ENCODE data around the gene GGCT. TPM values are rescaled to one million over a fixed set of nuclear protein-coding genes. Genes with fewer than 3 reads are reported as not detected.

Gene GGCT
- total RNA-seq, 2 experiments from 2014 or later = 78.6 to 78.7 TPM

- peaks cover 41% of the 10 kb centered on the region for H3K36me3 Mint-ChIP-seq (ENCODE audit: low read depth)
- peak overlapping the region; percentile 80 for H3K4me3 Mint-ChIP-seq
- no peaks in the 10 kb centered on the region for H3K27me3 Mint-ChIP-seq
- no peaks in the 10 kb centered on the region for H3K9me3 Mint-ChIP-seq
- intact Hi-C loops (cut with micrococcal nuclease) = loop anchor here (10.0 kb wide), 1 partner anchor 228 kb away; no protein-coding TSS in a partner anchor
- DNase-seq = no peak
- ChIA-PET CTCF (interaction anchor here (1.2 kb wide), 1 partner anchor 62 kb away, joined by 4 read pairs; no protein-coding TSS in a partner anchor), POLR2A (no interaction called here)
- TF ChIP-seq CTCF (IDR thresholded peaks at IDR 0.05) = no peak
- H3K27ac Mint-ChIP-seq = no peak overlapping the region
- H3K4me1 Mint-ChIP-seq (ENCODE audit: low read depth) = peaks cover 46% of the 10 kb centered on the region
- no peak for ATAC-seq
These were observed 2.0 kb downstream of the GGCT start for GRCh38 chr7:30502470-30503251.

- no peak for DNase-seq
- ATAC-seq = no peak
- ChIA-PET CTCF (interaction anchor here (1.1 kb wide), 1 partner anchor 62 kb away, joined by 3 read pairs; no protein-coding TSS in a partner anchor), POLR2A (no interaction called here)
- Mint-ChIP-seq H3K36me3 (ENCODE audit: low read depth) (peaks cover 53% of the 10 kb centered on the region), H3K27ac (no peak overlapping the region), H3K4me3 (no peak overlapping the region), H3K4me1 (ENCODE audit: low read depth) (peaks cover 46% of the 10 kb centered on the region), H3K9me3 (no peaks in the 10 kb centered on the region), H3K27me3 (no peaks in the 10 kb centered on the region)
- no peak for TF ChIP-seq CTCF (IDR thresholded peaks at IDR 0.05)
- intact Hi-C loops (cut with micrococcal nuclease) = loop anchor here (10.0 kb wide), 1 partner anchor 226 kb away; no protein-coding TSS in a partner anchor
These were observed 3.4 kb downstream of the GGCT start for GRCh38 chr7:30501264-30501663.

GRCh38 chr7:30493228-30493627, 11.4 kb downstream of the GGCT start:
- Mint-ChIP-seq H3K4me1 (ENCODE audit: low read depth) (no peaks in the 10 kb centered on the region), H3K27me3 (no peaks in the 10 kb centered on the region), H3K27ac (no peak overlapping the region), H3K4me3 (no peak overlapping the region), H3K9me3 (peaks cover 15% of the 10 kb centered on the region), H3K36me3 (ENCODE audit: low read depth) (peaks cover 27% of the 10 kb centered on the region)
- intact Hi-C loops (cut with micrococcal nuclease) = no loop called here
- POLR2A ChIA-PET = no interaction called here
- no peak for TF ChIP-seq CTCF (IDR thresholded peaks at IDR 0.05)
- ATAC-seq (no peak), DNase-seq (no peak)
- CTCF ChIA-PET = no interaction called here

GRCh38 chr7:30491417-30491816, 13.2 kb downstream of the GGCT start:
- no peak for TF ChIP-seq CTCF (IDR thresholded peaks at IDR 0.05)
- DNase-seq (no peak), ATAC-seq (no peak)
- H3K27ac Mint-ChIP-seq = no peak overlapping the region
- H3K36me3 Mint-ChIP-seq (ENCODE audit: low read depth) = peaks cover 15% of the 10 kb centered on the region
- no peak overlapping the region for H3K4me3 Mint-ChIP-seq
- ChIA-PET CTCF (no interaction called here), POLR2A (interaction anchor here (1.4 kb wide), 1 partner anchor 13 kb away, joined by 3 read pairs; the partner anchor contains the start of gene NOD1)
- no peaks in the 10 kb centered on the region for H3K27me3 Mint-ChIP-seq
- intact Hi-C loops (cut with micrococcal nuclease) = no loop called here
- peaks cover 15% of the 10 kb centered on the region for H3K9me3 Mint-ChIP-seq
- H3K4me1 Mint-ChIP-seq (ENCODE audit: low read depth) = no peaks in the 10 kb centered on the region

GRCh38 chr7:30487371-30487770, 17.3 kb downstream of the GGCT start:
- no peak for DNase-seq
- H3K4me3 Mint-ChIP-seq = no peak overlapping the region

More at GRCh38 chr7:30487371-30487770, 17.3 kb downstream of the GGCT start:
- Mint-ChIP-seq H3K9me3 (peaks cover 10% of the 10 kb centered on the region), H3K27me3 (no peaks in the 10 kb centered on the region), H3K27ac (no peak overlapping the region), H3K36me3 (ENCODE audit: low read depth) (no peaks in the 10 kb centered on the region), H3K4me1 (ENCODE audit: low read depth) (no peaks in the 10 kb centered on the region)
- intact Hi-C loops (cut with micrococcal nuclease) = no loop called here
- POLR2A ChIA-PET = no interaction called here
- CTCF ChIA-PET = interaction anchor here (0.8 kb wide), 1 partner anchor 23 kb away, joined by 3 read pairs; no protein-coding TSS in a partner anchor
- no peak for TF ChIP-seq CTCF (IDR thresholded peaks at IDR 0.05)
- ATAC-seq = no peak
